Neural progenitor cell (in vitro differentiated cells): Measurements from ENCODE around the gene SLC25A44. TPM values are rescaled to one million over a fixed set of nuclear protein-coding genes. Genes with fewer than 3 reads are reported as not detected.
"Not testable (repeated sequence)": the region's sequence is repeated elsewhere in the genome, so short reads cannot be mapped to it uniquely, and the experiment has no call there.

Source experiments
- DNase-seq: peaks from one replicate; pipeline ENCODE4 v3.0.0-alpha.2; 2016; ENCODE audit warnings: low spot score
- H2AFZ ChIP-seq: fragments of 200-600 bp; sonication (generic); replicated peaks from 2 replicates; pipeline ENCODE4 v1.6.1; 2016; ENCODE audit warnings: antibody characterized with exemption
- H3F3A ChIP-seq: fragments of 200-600 bp; sonication (generic); 2 replicates; pipeline ENCODE4 v1.6.1; 2016; ENCODE audit warnings: antibody characterized with exemption, low read depth
- H3K27ac ChIP-seq: fragments of 200-600 bp; sonication (generic); 2 replicates; pipeline ENCODE4 v1.5.1; 2016; ENCODE audit warnings: mild to moderate bottlenecking
- H3K27me3 ChIP-seq: fragments of 200-600 bp; sonication (generic); 2 replicates; pipeline ENCODE4 v1.6.1; 2016; ENCODE audit warnings: mild to moderate bottlenecking, moderate library complexity
- H3K36me3 ChIP-seq: fragments of 200-600 bp; sonication (generic); 2 replicates; pipeline ENCODE4 v1.5.1; 2016
- H3K4me1 ChIP-seq: fragments of 200-600 bp; sonication (generic); 2 replicates; pipeline ENCODE4 v1.6.1; 2016; ENCODE audit warnings: mixed run types
- H3K4me2 ChIP-seq: fragments of 200-600 bp; sonication (generic); 2 replicates; pipeline ENCODE4 v1.6.1; 2016
- H3K4me3 ChIP-seq: fragments of 200-600 bp; sonication (generic); 2 replicates; pipeline ENCODE4 v1.5.1; 2016
- H3K79me2 ChIP-seq: fragments of 200-600 bp; sonication (generic); 2 replicates; pipeline ENCODE4 v1.6.1; 2016; ENCODE audit warnings: low read depth
- H3K9ac ChIP-seq: fragments of 200-600 bp; sonication (generic); 2 replicates; pipeline ENCODE4 v1.6.1; 2016
- H3K9me3 ChIP-seq: fragments of 200-600 bp; sonication (generic); 2 replicates; pipeline ENCODE4 v1.5.1; 2016; ENCODE audit warnings: low read depth
- H4K20me1 ChIP-seq: fragments of 200-600 bp; sonication (generic); 2 replicates; pipeline ENCODE4 v1.6.1; 2016; ENCODE audit warnings: low read depth
- H3K27ac Mint-ChIP-seq: 3 replicates; pipeline ENCODE4 v1.8.0; 2021; ENCODE audit warnings: mixed read lengths
- H3K27me3 Mint-ChIP-seq: 2 replicates; pipeline ENCODE4 v1.8.0; 2022; ENCODE audit warnings: low read depth, mild to moderate bottlenecking, inconsistent platforms, moderate library complexity, mixed read lengths; ENCODE audit not compliant: insufficient read depth
- H3K36me3 Mint-ChIP-seq: 3 replicates; pipeline ENCODE4 v1.8.0; 2021; ENCODE audit warnings: mixed read lengths
- H3K4me1 Mint-ChIP-seq: 3 replicates; pipeline ENCODE4 v1.8.0; 2021; ENCODE audit warnings: mixed read lengths
- H3K4me3 Mint-ChIP-seq: 3 replicates; pipeline ENCODE4 v1.8.0; 2021; ENCODE audit warnings: mild to moderate bottlenecking, moderate library complexity, mixed read lengths
- H3K9me3 Mint-ChIP-seq: 3 replicates; pipeline ENCODE4 v1.8.0; 2020; ENCODE audit warnings: mixed read lengths
- EZH2 ChIP-seq: fragments of 200-600 bp; sonication (generic); IDR thresholded peaks from 2 replicates; pipeline ENCODE4 v1.6.1; 2017; ENCODE audit warnings: antibody characterized with exemption, mild to moderate bottlenecking, moderate library complexity
- EZH2phosphoT487 ChIP-seq: fragments of 200-600 bp; sonication (generic); IDR thresholded peaks from 2 replicates; pipeline ENCODE4 v1.6.1; 2017; ENCODE audit warnings: antibody characterized with exemption
- total RNA-seq: library from RNA; depleted of rRNA; stranded (reverse); fragments of >200 nt; gene quantifications from 2 replicates; pipeline ENCODE4 v1.2.3, GENCODE V29; 2015; ENCODE audit warnings: low replicate concordance
- TF ChIP-seq, protein P1 (sequence below): fragments of 200-600 bp; sonication (generic); IDR thresholded peaks from 2 replicates; pipeline ENCODE4 v1.5.1; 2017; ENCODE audit warnings: antibody characterized with exemption, mild to moderate bottlenecking

Gene SLC25A44
- total RNA-seq, 1 donor from 2014 or later: 4.6 TPM

DNA sequence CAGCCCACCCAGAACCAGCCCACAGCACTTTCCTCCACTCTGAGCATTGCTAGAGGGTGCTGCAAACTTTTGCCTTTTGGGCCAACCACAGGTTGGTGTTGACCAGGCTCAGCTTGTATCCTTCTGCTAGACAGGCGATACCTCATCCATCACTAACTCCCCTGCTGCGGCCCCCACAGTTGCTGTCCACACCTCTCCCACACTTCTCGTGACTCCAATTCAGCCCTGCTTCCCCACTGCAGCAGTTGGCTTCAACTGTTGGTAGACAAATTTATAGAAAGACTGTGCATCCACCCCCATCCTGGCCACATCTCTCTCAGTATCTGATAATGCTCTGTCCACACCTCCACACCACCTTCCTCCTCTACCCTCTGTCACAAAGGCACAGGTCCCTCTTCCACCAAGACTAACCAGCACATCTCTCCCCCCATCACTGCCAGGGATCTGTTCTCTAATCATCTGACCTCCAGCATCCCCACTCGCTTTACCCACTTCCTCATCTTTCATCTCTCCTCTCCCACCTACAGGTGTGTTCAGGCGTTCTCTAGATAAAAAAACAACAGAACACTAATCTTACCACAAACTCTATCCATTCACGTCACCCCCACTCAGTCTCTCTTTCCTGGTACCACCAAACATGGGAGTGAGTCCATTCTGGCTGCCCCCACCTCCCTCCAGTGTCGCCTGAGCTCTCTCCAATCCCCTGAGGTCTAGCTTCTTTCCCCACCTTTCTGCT lies 15.8 kb upstream of the SLC25A44 start:
- Mint-ChIP-seq H3K4me1 (peaks cover 34% of the 10 kb centered on the region), H3K27ac (peak overlapping the region; percentile 5), H3K9me3 (no peaks in the 10 kb centered on the region), H3K27me3 (peaks cover 12% of the 10 kb centered on the region), H3K4me3 (peak overlapping the region; percentile 24), H3K36me3 (no peaks in the 10 kb centered on the region)
- Histone ChIP-seq H3K27ac (no peak overlapping the region), H3K9me3 (no peaks in the 10 kb centered on the region), H3K4me1 (peaks cover 21% of the 10 kb centered on the region), H3K36me3 (no peaks in the 10 kb centered on the region), H3K79me2 (no peaks in the 10 kb centered on the region), H2AFZ (no peak overlapping the region), H3K4me2 (no peak overlapping the region), H4K20me1 (no peaks in the 10 kb centered on the region), H3F3A (peaks cover 23% of the 10 kb centered on the region), H3K4me3 (no peak overlapping the region), H3K27me3 (peaks cover 25% of the 10 kb centered on the region), H3K9ac (no peak overlapping the region)
- DNase-seq: no peak
- TF ChIP-seq, protein P1, sequence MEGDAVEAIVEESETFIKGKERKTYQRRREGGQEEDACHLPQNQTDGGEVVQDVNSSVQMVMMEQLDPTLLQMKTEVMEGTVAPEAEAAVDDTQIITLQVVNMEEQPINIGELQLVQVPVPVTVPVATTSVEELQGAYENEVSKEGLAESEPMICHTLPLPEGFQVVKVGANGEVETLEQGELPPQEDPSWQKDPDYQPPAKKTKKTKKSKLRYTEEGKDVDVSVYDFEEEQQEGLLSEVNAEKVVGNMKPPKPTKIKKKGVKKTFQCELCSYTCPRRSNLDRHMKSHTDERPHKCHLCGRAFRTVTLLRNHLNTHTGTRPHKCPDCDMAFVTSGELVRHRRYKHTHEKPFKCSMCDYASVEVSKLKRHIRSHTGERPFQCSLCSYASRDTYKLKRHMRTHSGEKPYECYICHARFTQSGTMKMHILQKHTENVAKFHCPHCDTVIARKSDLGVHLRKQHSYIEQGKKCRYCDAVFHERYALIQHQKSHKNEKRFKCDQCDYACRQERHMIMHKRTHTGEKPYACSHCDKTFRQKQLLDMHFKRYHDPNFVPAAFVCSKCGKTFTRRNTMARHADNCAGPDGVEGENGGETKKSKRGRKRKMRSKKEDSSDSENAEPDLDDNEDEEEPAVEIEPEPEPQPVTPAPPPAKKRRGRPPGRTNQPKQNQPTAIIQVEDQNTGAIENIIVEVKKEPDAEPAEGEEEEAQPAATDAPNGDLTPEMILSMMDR: no peak
- no peak for TF ChIP-seq EZH2phosphoT487
- no peak for TF ChIP-seq EZH2

GRCh38 chr1:156180471-156180870 lies 13.4 kb upstream of the SLC25A44 start:
- Histone ChIP-seq H3F3A (peaks cover 23% of the 10 kb centered on the region), H3K36me3 (no peaks in the 10 kb centered on the region), H3K9ac (no peak overlapping the region), H3K4me2 (no peak overlapping the region), H4K20me1 (no peaks in the 10 kb centered on the region), H2AFZ (no peak overlapping the region), H3K27me3 (peaks cover 25% of the 10 kb centered on the region), H3K4me1 (peaks cover 21% of the 10 kb centered on the region), H3K79me2 (no peaks in the 10 kb centered on the region), H3K27ac (no peak overlapping the region), H3K4me3 (no peak overlapping the region), H3K9me3 (no peaks in the 10 kb centered on the region)
- Mint-ChIP-seq H3K27ac (no peak overlapping the region), H3K27me3 (peaks cover 11% of the 10 kb centered on the region), H3K4me3 (no peak overlapping the region), H3K4me1 (peaks cover 34% of the 10 kb centered on the region), H3K36me3 (no peaks in the 10 kb centered on the region), H3K9me3 (no peaks in the 10 kb centered on the region)
- TF ChIP-seq, protein P1: no peak
- TF ChIP-seq EZH2phosphoT487 (no peak), EZH2 (no peak)
- no peak for DNase-seq

DNA sequence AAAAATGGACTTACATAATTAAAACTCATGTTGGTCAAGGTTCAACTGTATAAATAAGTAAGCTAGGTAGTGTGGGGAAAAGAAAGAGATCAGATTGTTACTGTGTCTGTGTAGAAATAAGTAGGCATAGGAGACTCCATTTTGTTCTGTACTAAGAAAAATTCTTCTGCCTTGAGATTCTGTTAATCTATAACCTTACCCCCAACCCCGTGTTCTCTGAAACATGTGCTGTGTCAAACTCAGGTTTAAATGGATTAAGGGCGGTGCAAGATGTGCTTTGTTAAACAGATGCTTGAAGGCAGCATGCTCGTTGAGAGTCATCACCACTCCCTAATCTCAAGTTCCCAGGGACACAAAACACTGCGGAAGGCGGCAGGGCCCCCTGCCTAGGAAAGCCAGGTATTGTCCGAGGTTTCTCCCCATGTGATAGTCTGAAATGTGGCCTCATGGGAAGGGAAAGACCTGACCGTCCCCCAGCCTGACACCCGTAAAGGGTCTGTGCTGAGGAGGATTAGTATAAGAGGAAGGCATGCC lies 12.4 kb upstream of the SLC25A44 start:
- Mint-ChIP-seq H3K27me3 (peaks cover 10% of the 10 kb centered on the region), H3K4me3 (peak overlapping the region; percentile 35), H3K27ac (peak overlapping the region; percentile 3), H3K4me1 (peaks cover 34% of the 10 kb centered on the region)
- not testable (repeated sequence) for H2AFZ ChIP-seq, H3K9ac ChIP-seq, H3K36me3 Mint-ChIP-seq, H3K79me2 ChIP-seq, H3K36me3 ChIP-seq, H3K9me3 Mint-ChIP-seq, H3K27ac ChIP-seq, H3K9me3 ChIP-seq, H4K20me1 ChIP-seq
- Histone ChIP-seq H3K4me3 (peak overlapping the region; percentile 10), H3F3A (peaks cover 23% of the 10 kb centered on the region), H3K27me3 (peaks cover 25% of the 10 kb centered on the region), H3K4me1 (peaks cover 21% of the 10 kb centered on the region), H3K4me2 (peak overlapping the region; percentile 70)
- DNase-seq: peak; percentile 57

GRCh38 chr1:156182010-156182779 lies 11.7 kb upstream of the SLC25A44 start:
- not testable (repeated sequence) for H3K36me3 Mint-ChIP-seq, H3K79me2 ChIP-seq, H3K27ac ChIP-seq, H3K9me3 ChIP-seq, DNase-seq, H4K20me1 ChIP-seq, H3K36me3 ChIP-seq, H2AFZ ChIP-seq, H3K9me3 Mint-ChIP-seq, H3K9ac ChIP-seq, H3K4me3 ChIP-seq
- Histone ChIP-seq H3K4me1 (peaks cover 19% of the 10 kb centered on the region), H3K4me2 (peak overlapping the region; percentile 70), H3F3A (peaks cover 23% of the 10 kb centered on the region), H3K27me3 (peaks cover 25% of the 10 kb centered on the region)
- Mint-ChIP-seq H3K27ac (peak overlapping the region; percentile 3), H3K27me3 (peaks cover 11% of the 10 kb centered on the region), H3K4me3 (peak overlapping the region; percentile 13), H3K4me1 (peaks cover 32% of the 10 kb centered on the region)

DNA sequence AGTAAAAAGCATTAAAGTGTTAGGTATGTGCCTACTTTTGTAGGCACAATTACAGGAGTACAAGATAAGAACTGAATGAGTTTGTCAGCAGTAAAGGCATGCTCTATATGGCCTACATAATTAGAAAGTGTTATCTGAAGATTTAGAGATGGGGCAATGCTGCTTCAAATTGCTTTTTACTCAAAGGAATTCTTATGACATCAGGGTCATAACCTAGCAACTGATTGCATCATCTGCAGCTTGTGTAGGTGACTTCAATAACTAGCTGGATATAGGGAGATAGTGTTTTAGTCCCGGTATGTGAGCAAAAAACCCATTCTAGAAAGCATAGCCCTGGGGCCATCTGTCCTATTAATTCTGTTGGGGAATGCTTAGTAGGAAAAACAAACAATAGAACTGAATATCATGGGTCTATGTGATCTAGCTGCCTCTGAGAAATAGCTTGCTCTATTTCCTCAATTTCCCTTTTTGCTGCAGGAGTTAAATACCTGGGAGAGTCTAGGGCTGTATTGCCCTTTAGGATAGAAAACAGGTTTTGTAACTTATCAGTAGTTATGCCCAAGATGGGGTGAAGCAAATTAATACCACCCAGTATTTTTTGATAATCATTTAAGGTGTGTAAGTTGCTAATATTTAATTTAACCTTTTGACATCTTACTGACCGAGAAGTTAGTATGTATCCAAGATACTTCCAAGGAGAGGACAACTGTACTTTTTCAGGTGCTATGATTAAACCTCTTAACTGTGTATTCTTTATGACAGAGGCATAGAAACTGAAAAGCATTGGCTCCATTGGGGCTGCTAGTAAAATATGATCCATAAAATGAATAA lies 7.3 kb upstream of the SLC25A44 start:
- not testable (repeated sequence) for H3K27me3 ChIP-seq, DNase-seq, H3K79me2 ChIP-seq, H3K27ac Mint-ChIP-seq, H3F3A ChIP-seq, H3K4me3 Mint-ChIP-seq, H3K4me1 Mint-ChIP-seq, H3K4me2 ChIP-seq, H3K36me3 Mint-ChIP-seq, H3K4me3 ChIP-seq, H3K27ac ChIP-seq, H3K9ac ChIP-seq, H2AFZ ChIP-seq, H3K27me3 Mint-ChIP-seq, H3K9me3 ChIP-seq, H3K36me3 ChIP-seq, H3K4me1 ChIP-seq, H4K20me1 ChIP-seq
- H3K9me3 Mint-ChIP-seq: peaks cover 11% of the 10 kb centered on the region
